ENCODE data around the gene HDAC11. TPM values are rescaled to one million over a fixed set of nuclear protein-coding genes. Genes with fewer than 3 reads are reported as not detected.
A peak's percentile ranks its signal among the peaks of the same experiment; 100 is the strongest.

The HDAC11 gene
- total RNA-seq, 1 experiment from 2014 or later, result 12.0 TPM

DNA sequence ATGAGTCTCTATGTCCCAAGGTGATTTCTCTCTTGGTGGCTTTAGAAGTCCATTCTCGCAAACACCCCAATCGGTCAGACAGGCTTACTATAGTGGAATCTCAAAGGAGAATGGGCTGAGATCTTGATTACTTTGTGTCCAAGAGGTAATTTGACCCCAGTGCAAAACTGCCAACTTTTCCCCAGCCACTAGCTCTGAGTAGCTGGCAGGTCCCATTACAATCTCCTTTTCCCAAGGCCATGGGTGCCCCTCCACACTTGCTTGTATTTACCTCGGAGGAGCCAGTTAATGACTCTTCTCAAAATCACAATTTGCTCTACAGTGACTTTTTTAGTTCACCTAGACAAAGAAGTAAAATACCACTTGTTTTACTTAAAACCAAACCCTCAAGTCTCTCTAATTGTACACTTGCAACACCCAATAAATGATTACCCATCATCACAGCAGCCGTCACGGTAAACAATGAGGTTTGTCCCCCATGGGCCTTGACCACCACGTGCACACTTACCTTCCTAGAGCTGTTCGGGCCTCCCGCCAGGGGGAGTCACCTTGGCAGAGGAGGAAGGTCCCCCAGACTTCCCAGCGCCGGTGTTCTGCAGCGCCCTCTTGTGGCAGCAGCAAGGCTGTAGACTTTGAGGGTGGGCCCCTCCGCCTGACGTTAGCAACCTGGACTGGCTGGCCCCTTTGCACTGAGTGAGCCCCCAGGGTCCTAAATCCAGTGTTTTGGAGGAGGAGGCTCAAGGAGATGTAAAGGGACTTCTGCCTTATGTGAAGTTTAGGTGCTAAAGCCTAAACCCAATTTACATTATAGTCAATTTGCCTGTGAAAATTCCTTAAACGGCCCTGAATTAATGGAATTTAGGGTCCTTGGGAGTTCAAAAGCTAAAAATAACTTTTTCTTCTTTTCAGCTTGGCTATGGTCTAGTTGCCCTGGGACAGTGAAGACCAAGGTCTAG is 18.7 kb upstream of the HDAC11 start (continued):
- TF ChIP-seq, protein P1, sequence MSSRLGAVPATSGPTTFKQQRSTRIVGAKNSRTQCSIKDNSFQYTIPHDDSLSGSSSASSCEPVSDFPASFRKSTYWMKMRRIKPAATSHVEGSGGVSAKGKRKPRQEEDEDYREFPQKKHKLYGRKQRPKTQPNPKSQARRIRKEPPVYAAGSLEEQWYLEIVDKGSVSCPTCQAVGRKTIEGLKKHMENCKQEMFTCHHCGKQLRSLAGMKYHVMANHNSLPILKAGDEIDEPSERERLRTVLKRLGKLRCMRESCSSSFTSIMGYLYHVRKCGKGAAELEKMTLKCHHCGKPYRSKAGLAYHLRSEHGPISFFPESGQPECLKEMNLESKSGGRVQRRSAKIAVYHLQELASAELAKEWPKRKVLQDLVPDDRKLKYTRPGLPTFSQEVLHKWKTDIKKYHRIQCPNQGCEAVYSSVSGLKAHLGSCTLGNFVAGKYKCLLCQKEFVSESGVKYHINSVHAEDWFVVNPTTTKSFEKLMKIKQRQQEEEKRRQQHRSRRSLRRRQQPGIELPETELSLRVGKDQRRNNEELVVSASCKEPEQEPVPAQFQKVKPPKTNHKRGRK (CRISPR knock-in tag; IDR thresholded peaks at IDR 0.05; ENCODE audit: borderline replicate concordance), result no peak
- TF ChIP-seq, protein P2, sequence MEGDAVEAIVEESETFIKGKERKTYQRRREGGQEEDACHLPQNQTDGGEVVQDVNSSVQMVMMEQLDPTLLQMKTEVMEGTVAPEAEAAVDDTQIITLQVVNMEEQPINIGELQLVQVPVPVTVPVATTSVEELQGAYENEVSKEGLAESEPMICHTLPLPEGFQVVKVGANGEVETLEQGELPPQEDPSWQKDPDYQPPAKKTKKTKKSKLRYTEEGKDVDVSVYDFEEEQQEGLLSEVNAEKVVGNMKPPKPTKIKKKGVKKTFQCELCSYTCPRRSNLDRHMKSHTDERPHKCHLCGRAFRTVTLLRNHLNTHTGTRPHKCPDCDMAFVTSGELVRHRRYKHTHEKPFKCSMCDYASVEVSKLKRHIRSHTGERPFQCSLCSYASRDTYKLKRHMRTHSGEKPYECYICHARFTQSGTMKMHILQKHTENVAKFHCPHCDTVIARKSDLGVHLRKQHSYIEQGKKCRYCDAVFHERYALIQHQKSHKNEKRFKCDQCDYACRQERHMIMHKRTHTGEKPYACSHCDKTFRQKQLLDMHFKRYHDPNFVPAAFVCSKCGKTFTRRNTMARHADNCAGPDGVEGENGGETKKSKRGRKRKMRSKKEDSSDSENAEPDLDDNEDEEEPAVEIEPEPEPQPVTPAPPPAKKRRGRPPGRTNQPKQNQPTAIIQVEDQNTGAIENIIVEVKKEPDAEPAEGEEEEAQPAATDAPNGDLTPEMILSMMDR (IDR thresholded peaks at IDR 0.05), result peak; percentile 94
- TF ChIP-seq, protein P3, sequence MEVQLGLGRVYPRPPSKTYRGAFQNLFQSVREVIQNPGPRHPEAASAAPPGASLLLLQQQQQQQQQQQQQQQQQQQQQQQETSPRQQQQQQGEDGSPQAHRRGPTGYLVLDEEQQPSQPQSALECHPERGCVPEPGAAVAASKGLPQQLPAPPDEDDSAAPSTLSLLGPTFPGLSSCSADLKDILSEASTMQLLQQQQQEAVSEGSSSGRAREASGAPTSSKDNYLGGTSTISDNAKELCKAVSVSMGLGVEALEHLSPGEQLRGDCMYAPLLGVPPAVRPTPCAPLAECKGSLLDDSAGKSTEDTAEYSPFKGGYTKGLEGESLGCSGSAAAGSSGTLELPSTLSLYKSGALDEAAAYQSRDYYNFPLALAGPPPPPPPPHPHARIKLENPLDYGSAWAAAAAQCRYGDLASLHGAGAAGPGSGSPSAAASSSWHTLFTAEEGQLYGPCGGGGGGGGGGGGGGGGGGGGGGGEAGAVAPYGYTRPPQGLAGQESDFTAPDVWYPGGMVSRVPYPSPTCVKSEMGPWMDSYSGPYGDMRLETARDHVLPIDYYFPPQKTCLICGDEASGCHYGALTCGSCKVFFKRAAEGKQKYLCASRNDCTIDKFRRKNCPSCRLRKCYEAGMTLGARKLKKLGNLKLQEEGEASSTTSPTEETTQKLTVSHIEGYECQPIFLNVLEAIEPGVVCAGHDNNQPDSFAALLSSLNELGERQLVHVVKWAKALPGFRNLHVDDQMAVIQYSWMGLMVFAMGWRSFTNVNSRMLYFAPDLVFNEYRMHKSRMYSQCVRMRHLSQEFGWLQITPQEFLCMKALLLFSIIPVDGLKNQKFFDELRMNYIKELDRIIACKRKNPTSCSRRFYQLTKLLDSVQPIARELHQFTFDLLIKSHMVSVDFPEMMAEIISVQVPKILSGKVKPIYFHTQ (CRISPR knock-in tag; IDR thresholded peaks at IDR 0.05), result no peak
- TF ChIP-seq ELF4 (CRISPR knock-in tag; IDR thresholded peaks at IDR 0.05; ENCODE audit: low read depth) (no peak), PRRX2 (CRISPR knock-in tag; IDR thresholded peaks at IDR 0.05) (no peak), ZNF232 (CRISPR knock-in tag; IDR thresholded peaks at IDR 0.05) (peak; percentile 81), SMAD4 (CRISPR knock-in tag; IDR thresholded peaks at IDR 0.05) (0 out of 2 replicates have a peak, but pooled peaks have one; percentile 40), RELA (CRISPR knock-in tag; IDR thresholded peaks at IDR 0.05; ENCODE audit: borderline replicate concordance) (no peak), FOXK1 (CRISPR knock-in tag; IDR thresholded peaks at IDR 0.05) (peak; percentile 78; the same call in 1 of the 2 replicates), RORB (CRISPR knock-in tag; IDR thresholded peaks at IDR 0.05) (no peak), KAT7 (CRISPR knock-in tag; IDR thresholded peaks at IDR 0.05; ENCODE audit: borderline replicate concordance) (no peak), SMAD3 (CRISPR knock-in tag; IDR thresholded peaks at IDR 0.05; ENCODE audit: borderline replicate concordance) (peak; percentile 87; the same call in 1 of the 2 replicates), ZNF396 (CRISPR knock-in tag; IDR thresholded peaks at IDR 0.05; ENCODE audit: borderline replicate concordance) (no peak), ZNF121 (CRISPR knock-in tag; IDR thresholded peaks at IDR 0.05) (no peak)
- TF ChIP-seq, protein P4, sequence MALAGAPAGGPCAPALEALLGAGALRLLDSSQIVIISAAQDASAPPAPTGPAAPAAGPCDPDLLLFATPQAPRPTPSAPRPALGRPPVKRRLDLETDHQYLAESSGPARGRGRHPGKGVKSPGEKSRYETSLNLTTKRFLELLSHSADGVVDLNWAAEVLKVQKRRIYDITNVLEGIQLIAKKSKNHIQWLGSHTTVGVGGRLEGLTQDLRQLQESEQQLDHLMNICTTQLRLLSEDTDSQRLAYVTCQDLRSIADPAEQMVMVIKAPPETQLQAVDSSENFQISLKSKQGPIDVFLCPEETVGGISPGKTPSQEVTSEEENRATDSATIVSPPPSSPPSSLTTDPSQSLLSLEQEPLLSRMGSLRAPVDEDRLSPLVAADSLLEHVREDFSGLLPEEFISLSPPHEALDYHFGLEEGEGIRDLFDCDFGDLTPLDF (CRISPR knock-in tag; IDR thresholded peaks at IDR 0.05), result no peak
- TF ChIP-seq, protein P5, sequence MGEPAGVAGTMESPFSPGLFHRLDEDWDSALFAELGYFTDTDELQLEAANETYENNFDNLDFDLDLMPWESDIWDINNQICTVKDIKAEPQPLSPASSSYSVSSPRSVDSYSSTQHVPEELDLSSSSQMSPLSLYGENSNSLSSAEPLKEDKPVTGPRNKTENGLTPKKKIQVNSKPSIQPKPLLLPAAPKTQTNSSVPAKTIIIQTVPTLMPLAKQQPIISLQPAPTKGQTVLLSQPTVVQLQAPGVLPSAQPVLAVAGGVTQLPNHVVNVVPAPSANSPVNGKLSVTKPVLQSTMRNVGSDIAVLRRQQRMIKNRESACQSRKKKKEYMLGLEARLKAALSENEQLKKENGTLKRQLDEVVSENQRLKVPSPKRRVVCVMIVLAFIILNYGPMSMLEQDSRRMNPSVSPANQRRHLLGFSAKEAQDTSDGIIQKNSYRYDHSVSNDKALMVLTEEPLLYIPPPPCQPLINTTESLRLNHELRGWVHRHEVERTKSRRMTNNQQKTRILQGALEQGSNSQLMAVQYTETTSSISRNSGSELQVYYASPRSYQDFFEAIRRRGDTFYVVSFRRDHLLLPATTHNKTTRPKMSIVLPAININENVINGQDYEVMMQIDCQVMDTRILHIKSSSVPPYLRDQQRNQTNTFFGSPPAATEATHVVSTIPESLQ (CRISPR knock-in tag; IDR thresholded peaks at IDR 0.05), result no peak
- TF ChIP-seq, protein P6, sequence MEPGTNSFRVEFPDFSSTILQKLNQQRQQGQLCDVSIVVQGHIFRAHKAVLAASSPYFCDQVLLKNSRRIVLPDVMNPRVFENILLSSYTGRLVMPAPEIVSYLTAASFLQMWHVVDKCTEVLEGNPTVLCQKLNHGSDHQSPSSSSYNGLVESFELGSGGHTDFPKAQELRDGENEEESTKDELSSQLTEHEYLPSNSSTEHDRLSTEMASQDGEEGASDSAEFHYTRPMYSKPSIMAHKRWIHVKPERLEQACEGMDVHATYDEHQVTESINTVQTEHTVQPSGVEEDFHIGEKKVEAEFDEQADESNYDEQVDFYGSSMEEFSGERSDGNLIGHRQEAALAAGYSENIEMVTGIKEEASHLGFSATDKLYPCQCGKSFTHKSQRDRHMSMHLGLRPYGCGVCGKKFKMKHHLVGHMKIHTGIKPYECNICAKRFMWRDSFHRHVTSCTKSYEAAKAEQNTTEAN (CRISPR knock-in tag; IDR thresholded peaks at IDR 0.05), result peak; percentile 42; the same call in 1 of the 2 replicates
- TF ChIP-seq, protein P7, sequence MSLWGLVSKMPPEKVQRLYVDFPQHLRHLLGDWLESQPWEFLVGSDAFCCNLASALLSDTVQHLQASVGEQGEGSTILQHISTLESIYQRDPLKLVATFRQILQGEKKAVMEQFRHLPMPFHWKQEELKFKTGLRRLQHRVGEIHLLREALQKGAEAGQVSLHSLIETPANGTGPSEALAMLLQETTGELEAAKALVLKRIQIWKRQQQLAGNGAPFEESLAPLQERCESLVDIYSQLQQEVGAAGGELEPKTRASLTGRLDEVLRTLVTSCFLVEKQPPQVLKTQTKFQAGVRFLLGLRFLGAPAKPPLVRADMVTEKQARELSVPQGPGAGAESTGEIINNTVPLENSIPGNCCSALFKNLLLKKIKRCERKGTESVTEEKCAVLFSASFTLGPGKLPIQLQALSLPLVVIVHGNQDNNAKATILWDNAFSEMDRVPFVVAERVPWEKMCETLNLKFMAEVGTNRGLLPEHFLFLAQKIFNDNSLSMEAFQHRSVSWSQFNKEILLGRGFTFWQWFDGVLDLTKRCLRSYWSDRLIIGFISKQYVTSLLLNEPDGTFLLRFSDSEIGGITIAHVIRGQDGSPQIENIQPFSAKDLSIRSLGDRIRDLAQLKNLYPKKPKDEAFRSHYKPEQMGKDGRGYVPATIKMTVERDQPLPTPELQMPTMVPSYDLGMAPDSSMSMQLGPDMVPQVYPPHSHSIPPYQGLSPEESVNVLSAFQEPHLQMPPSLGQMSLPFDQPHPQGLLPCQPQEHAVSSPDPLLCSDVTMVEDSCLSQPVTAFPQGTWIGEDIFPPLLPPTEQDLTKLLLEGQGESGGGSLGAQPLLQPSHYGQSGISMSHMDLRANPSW (CRISPR knock-in tag; conservative IDR thresholded peaks at IDR 0.05; ENCODE audit: low read depth), result no peak
- TF ChIP-seq, protein P8, sequence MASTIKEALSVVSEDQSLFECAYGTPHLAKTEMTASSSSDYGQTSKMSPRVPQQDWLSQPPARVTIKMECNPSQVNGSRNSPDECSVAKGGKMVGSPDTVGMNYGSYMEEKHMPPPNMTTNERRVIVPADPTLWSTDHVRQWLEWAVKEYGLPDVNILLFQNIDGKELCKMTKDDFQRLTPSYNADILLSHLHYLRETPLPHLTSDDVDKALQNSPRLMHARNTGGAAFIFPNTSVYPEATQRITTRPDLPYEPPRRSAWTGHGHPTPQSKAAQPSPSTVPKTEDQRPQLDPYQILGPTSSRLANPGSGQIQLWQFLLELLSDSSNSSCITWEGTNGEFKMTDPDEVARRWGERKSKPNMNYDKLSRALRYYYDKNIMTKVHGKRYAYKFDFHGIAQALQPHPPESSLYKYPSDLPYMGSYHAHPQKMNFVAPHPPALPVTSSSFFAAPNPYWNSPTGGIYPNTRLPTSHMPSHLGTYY (CRISPR knock-in tag; IDR thresholded peaks at IDR 0.05), result no peak; the same call in 1 of the 2 replicates
- TF ChIP-seq, protein P9, sequence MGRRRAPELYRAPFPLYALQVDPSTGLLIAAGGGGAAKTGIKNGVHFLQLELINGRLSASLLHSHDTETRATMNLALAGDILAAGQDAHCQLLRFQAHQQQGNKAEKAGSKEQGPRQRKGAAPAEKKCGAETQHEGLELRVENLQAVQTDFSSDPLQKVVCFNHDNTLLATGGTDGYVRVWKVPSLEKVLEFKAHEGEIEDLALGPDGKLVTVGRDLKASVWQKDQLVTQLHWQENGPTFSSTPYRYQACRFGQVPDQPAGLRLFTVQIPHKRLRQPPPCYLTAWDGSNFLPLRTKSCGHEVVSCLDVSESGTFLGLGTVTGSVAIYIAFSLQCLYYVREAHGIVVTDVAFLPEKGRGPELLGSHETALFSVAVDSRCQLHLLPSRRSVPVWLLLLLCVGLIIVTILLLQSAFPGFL (CRISPR knock-in tag; IDR thresholded peaks at IDR 0.05; ENCODE audit: borderline replicate concordance), result no peak
